Neural cell (in vitro differentiated cells): Measurements from ENCODE around the gene ATP8B4.

ENCODE experiments used
- EP300 ChIP-seq: fragments of 450-650 bp; conservative IDR thresholded peaks from 2 replicates; pipeline ENCODE4 v1.6.1; 2014; ENCODE audit warnings: antibody characterized with exemption, mild to moderate bottlenecking, moderate library complexity; ENCODE audit not compliant: poor library complexity, severe bottlenecking
- EZH2 ChIP-seq: fragments of 200-600, 300-800 bp; shearing (Covaris generic), sonication (generic); IDR thresholded peaks from 2 replicates; pipeline ENCODE4 v1.6.1; 2014; ENCODE audit warnings: antibody characterized with exemption, low read length, borderline replicate concordance, mild to moderate bottlenecking; ENCODE audit not compliant: insufficient read depth, poor library complexity, severe bottlenecking
- MXI1 ChIP-seq: fragments of 450-650 bp; conservative IDR thresholded peaks from 2 replicates; pipeline ENCODE4 v1.6.1; 2014; ENCODE audit warnings: antibody characterized with exemption, mild to moderate bottlenecking; ENCODE audit not compliant: poor library complexity, severe bottlenecking
- POLR2AphosphoS5 ChIP-seq: IDR thresholded peaks from 2 replicates; pipeline ENCODE4 v1.6.1; 2012
- RAD21 ChIP-seq: fragments of 450-650 bp; conservative IDR thresholded peaks from 2 replicates; pipeline ENCODE4 v1.6.1; 2014; ENCODE audit warnings: antibody characterized with exemption, mild to moderate bottlenecking, moderate library complexity
- SMC3 ChIP-seq: fragments of 450-650 bp; conservative IDR thresholded peaks from 2 replicates; pipeline ENCODE4 v1.6.1; 2014; ENCODE audit warnings: antibody characterized with exemption, mild to moderate bottlenecking, moderate library complexity; ENCODE audit not compliant: poor library complexity
- TAF1 ChIP-seq: IDR thresholded peaks from 2 replicates; pipeline ENCODE4 v1.6.1; 2012; ENCODE audit warnings: low read depth
- TF ChIP-seq, protein P1 (sequence below): fragments of 450-650 bp; IDR thresholded peaks from 2 replicates; pipeline ENCODE4 v1.5.1; 2014; ENCODE audit warnings: antibody characterized with exemption, mild to moderate bottlenecking, moderate library complexity; ENCODE audit not compliant: poor library complexity, severe bottlenecking
- TF ChIP-seq, protein P2 (sequence below): IDR thresholded peaks from 2 replicates; pipeline ENCODE4 v1.6.1; 2012; ENCODE audit warnings: borderline replicate concordance

DNA sequence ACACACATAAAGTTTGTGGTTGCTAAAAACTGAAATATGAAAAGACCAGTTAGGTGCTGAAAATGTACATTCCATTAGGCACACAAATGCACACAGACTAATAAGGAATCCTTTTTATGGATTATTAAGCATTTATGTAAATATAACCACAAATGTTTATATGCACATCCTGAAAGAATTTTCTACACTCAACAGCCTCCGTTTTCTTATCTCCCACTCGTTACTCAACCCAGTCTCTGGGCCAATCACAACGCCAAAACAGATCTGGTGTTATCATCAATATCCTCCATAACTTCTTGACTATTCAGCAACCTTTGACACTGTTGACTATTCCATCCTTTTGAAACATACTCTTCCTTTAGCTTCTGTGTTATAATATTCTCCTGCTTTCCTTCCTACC lies 136.4 kb downstream of the ATP8B4 start:
- TF ChIP-seq POLR2AphosphoS5 (no peak), TAF1 (no peak), EZH2 (no peak), SMC3 (no peak), MXI1 (no peak), RAD21 (no peak), EP300 (no peak)
- TF ChIP-seq, protein P1, sequence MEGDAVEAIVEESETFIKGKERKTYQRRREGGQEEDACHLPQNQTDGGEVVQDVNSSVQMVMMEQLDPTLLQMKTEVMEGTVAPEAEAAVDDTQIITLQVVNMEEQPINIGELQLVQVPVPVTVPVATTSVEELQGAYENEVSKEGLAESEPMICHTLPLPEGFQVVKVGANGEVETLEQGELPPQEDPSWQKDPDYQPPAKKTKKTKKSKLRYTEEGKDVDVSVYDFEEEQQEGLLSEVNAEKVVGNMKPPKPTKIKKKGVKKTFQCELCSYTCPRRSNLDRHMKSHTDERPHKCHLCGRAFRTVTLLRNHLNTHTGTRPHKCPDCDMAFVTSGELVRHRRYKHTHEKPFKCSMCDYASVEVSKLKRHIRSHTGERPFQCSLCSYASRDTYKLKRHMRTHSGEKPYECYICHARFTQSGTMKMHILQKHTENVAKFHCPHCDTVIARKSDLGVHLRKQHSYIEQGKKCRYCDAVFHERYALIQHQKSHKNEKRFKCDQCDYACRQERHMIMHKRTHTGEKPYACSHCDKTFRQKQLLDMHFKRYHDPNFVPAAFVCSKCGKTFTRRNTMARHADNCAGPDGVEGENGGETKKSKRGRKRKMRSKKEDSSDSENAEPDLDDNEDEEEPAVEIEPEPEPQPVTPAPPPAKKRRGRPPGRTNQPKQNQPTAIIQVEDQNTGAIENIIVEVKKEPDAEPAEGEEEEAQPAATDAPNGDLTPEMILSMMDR = no peak
- TF ChIP-seq, protein P2, sequence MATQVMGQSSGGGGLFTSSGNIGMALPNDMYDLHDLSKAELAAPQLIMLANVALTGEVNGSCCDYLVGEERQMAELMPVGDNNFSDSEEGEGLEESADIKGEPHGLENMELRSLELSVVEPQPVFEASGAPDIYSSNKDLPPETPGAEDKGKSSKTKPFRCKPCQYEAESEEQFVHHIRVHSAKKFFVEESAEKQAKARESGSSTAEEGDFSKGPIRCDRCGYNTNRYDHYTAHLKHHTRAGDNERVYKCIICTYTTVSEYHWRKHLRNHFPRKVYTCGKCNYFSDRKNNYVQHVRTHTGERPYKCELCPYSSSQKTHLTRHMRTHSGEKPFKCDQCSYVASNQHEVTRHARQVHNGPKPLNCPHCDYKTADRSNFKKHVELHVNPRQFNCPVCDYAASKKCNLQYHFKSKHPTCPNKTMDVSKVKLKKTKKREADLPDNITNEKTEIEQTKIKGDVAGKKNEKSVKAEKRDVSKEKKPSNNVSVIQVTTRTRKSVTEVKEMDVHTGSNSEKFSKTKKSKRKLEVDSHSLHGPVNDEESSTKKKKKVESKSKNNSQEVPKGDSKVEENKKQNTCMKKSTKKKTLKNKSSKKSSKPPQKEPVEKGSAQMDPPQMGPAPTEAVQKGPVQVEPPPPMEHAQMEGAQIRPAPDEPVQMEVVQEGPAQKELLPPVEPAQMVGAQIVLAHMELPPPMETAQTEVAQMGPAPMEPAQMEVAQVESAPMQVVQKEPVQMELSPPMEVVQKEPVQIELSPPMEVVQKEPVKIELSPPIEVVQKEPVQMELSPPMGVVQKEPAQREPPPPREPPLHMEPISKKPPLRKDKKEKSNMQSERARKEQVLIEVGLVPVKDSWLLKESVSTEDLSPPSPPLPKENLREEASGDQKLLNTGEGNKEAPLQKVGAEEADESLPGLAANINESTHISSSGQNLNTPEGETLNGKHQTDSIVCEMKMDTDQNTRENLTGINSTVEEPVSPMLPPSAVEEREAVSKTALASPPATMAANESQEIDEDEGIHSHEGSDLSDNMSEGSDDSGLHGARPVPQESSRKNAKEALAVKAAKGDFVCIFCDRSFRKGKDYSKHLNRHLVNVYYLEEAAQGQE = no peak
